Activated T-helper 9 cell treated with anti-CD3 and anti-CD28 coated beads, Interleukin-2, amount 50 U/mL, for 16 hours (primary cell): ENCODE results near the gene FGD6.
A peak's percentile ranks its signal among the peaks of the same experiment; 100 is the strongest.
"Not testable (repeated sequence)": the region's sequence is repeated elsewhere in the genome, so short reads cannot be mapped to it uniquely, and the experiment has no call there.

Experiments used
- DNase-seq: peaks from one replicate; pipeline ENCODE4 v3.0.0-alpha.2; 2020; ENCODE audit warnings: low read depth

The FGD6 gene

DNA sequence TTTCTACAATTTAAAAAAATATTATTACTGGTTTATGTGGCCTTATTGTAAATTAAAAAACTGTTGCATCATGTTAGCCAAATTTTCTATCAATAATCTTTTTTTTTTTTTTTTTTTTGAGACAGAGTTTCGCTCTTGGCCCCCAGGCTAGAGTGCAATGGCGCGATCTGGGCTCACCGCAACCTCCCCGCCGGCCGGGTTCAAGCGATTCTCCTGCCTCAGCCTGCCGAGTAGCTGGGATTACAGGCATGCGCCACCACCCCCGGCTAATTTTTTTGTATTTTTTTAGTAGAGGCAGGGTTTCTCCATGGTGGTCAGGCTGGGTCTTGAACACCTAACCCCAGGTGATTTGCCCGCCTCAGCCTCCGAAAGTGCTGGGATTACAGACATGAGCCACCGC lies 16.9 kb upstream of the FGD6 start:
- DNase-seq = not testable (repeated sequence)

DNA sequence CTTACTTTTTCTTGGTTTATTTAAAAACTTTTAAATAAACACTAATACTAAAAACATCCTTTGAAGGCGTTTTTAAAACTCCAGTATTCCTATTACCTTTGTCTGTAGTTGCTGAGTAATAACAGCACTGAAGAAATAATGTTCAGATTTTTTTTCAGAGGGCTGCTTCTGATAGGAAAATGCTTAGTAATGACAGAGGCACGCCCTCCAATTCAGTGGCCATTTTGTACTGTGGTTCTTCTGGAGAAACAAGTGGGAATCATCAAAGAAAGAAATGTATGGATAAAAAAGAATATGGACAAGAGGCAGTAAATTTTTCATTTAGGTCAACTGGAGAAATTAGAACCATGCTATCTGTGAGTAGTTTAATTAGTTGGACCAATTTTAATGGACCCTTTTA lies 13.9 kb upstream of the FGD6 start:
- DNase-seq = no peak

DNA sequence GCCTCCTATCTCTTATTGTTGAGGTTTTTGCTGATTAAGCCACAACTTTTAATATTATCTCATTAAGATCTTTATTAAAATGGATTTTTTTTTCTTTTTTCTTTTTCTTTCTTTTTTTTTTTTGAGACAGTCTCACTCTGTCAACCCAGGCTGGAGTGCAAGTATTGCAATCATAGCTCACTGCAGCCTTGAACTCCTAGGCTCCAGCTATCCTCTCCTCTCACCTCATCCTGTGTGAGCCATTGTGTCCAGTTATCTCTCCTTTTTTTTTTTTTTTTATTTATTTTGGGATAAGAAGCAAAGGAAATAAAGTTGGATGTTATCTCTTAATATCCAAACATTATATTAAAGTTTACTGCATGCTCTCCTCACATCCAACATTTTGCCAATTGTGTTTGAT lies 13.0 kb upstream of the FGD6 start:
- DNase-seq = no peak

DNA sequence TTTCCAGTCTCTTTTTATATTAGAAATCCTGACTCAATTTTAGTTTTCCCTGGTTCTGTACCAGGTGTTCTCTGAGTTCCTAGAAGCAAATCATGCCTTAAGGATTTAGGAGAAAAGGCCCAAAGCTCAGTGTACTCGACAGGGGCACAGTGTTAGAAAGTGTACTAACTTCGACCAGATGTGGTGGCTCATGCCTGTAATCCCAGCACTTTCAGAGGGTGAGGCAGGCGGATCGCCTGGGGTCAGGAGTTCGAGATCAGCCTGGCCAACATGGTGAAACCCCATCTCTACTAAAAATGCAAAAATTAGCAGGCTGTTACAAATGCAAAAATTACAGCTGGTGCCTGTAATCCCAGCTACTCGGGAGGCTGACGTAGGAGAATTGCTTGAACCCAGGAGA lies 12.4 kb upstream of the FGD6 start:
- no peak for DNase-seq

DNA sequence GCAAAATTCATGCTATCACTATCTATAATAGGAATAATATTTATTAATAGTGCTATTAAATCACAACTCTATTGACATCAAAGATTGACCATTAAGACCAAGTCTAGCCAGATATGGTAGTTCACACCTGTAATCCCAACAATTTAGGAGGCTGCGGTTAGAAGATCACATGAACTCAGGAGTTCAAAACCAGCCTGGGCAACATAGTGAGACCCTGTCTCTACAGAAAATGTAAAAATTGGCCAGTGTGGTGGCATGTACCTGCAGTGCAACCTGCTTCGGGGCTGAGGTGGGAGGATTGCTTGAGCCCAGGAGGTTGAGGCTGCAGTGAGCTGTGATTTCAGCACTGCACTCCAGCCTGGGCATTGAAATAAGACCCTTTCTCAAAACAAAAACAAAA lies 11.3 kb upstream of the FGD6 start:
- no peak for DNase-seq

DNA sequence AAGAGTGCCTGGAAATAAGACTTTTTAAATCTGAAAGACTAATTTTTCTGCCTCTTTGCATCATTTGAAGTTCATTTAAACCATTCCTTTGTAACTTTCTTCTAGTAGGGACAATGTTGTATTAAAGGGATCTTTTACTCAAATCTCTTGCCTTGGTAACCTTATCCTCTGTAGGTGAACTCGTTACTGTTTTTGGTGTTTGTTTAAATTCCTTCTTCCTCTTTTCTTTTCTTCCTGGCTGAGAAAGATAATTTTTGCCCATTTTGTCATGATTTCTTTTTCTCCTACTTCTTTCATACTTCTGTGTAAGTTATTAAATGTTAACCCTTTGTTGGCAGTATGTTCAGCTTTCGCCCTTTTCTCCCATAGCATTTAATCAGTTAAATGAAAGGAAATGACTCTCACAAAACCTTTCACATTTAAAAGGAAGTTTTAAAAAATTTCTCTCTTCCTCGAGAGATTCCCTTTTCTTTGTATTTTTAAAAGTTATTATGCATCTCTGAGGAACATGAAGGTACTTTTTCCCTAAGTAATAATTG lies 10.6 kb upstream of the FGD6 start:
- DNase-seq = no peak

DNA sequence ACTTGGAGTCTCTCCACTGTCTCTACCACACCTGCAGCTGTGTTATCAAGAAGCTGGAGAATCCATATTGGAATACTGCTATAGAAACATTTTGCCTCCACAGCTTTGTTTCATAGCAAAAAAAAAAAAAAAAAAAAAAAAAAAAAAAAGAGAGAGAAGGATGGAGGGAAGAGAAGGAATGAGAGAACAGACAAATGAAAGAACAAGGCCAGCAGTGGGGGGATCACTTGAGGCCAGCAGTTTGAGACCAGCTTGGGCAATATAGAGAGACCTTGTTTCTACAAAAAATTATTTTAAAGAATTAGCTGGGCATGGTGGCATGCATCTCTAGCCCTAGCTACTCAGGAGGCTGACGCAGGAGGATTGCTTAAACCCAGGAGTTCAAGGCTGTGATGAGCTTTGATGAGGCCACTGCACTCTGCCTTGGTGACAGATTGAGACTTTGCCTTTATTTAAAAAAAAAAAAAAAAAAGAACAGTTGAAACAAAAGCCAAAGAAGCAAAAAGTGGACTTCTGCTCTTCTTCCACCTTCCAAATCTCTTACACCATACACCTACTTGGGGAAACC lies 8.5 kb upstream of the FGD6 start:
- no peak for DNase-seq

DNA sequence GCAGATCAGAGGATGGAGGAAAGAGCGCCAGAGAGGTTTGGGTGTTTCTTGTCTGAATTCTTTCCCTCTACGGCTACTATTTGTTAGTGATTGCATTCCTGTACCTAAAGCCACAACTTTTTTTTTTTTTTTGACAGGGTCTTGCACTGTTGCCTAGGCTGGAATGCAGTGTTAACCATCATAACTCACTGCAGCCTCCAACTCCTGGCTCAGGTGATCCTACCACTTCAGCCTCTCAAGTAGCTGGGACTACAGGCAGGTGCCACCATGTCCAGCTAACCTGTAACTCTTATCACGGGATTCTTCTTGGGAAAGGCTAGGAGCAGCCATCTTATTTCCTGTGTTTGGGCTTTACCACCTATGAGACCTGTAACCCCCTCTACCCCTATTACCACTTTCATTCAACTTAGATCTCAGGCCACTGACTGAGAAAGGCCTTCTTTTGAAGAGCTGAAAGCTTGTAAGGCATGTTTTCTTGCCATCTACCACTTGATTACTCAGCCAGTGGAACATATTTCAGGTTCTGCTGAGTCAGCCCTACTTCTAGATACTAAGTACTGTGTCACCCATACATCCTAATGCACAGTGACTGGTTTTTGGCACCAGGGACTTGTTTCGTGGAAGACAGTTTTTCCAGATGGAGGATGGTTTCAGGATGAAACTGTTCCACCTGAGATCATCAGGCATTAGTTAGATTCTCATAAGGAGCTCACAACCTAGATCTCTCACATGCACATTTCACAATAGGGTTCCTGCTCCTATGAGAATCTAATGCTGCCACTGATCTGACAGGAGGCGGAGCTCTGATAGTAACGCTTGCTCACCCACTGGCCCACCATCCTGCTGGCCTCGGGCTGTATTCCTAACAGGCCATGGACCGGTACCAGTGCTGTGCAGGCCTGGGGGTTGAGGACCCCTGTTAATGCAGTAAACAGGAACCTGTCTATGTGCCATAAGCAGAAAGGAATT lies 7.2 kb upstream of the FGD6 start:
- no peak for DNase-seq

DNA sequence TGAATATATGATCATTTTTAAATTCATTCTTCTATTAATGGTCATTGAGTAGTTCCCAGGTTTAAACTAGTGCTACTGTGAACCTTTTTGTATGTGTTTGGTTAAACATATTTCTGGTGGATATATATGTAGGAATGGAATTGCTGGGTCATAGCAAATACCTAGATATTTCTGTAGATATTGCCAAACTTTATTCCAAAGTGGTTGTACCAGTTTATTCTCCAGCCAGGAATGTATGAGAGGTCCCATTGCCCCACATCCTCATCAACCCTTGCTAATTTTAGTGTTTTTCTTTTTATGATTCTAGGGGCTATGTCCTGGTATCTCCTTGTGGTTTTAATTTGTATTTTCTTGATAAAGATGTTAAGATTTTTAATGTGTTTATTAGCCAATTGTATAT lies 3.5 kb upstream of the FGD6 start:
- DNase-seq = no peak

DNA sequence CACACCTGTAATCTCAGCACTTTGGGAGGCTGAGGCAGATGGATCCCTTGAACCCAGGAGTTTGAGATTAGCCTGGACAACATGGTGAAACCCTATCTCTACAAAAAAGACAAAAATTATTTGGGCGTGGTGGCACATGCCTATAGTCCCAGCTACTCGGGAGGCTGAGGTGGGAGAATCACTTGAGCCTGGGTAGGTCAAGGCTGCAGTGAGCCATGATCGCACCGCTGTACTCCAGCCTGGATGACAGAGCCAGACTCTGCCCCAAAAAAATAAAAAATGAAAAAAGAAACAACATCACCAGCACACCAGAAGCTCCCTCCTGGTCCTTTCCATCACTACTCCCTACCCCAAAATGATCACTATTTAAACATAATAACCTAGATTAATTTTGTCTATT lies 2.9 kb upstream of the FGD6 start:
- no peak for DNase-seq

DNA sequence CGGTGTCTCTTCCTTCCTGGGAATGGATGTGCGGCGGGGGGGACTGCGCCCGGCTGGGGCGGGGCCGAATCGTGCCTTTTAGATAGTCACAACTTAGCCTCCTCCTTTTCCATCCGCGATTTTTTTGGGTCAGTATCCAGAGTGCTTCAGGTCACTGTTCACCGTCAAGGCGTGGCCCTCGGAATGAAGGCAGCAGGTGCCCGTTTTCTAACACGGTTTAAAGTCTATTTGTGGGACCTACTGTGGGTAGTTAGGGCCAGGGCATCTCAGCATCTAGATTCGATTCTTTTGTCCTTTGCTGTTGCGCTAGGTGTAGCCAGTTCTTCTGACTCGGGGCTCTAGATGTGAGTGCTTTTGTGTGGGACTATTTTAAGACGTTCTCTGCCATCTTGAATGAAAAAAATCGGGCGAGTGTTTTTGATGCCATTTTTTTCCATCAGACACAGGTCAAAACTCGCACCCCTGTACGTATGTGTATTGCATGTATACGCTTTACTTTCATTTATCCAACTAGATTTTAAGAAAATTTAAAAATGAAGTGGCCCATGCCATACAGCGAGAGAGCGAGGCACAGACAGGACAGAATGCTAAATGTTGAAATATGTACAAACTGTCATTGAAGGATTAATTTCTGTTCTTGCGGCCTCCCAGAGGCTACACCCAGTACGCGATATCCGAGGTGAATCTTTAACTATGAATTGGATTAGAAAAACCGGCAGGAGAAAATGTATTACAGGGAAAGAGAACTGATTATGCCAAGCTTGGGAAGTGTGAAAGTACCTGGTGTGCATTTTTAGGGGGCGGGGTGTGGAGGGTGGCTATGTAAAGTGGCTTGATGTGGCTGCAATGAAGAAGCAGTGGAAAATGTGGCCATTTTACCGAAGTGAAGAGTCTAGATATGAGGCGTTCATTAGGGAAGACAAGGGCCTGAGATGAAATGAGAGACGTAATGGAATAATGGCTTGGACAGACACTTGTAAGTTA lies 1.2 kb upstream of the FGD6 start:
- peak; percentile 4 for DNase-seq

DNA sequence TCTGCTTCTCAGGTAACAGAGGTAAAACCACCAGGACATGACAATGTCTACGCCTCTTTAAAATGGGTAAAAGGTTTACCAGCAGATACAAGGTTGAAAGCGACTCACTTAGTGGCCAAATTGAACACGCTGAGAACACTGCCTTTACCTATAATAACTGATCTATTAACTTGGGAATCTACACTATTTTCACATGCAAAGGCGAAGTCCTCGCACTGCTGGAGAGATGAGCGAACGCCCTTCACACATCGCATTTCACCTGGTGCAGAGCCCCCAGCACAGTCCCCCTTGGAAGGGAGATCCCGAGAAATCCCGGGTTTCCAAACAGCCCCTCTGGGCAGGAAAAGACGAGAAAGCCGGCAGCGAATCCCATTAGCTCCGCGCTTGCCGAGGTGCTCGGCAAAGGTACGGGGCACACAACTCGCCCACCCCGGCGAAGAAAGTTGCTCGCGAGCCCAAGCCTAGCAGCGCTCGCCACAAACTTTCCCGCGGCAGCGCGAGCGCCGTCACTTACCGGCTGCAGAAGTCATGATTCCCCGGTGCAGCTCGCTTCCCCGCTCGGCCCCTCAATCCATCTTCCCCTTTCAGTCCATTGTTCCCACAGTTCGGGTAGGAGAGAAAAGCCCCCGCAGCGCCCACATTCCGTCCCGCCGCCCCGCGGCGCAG lies 423 bp downstream of the FGD6 start:
- no peak for DNase-seq

DNA sequence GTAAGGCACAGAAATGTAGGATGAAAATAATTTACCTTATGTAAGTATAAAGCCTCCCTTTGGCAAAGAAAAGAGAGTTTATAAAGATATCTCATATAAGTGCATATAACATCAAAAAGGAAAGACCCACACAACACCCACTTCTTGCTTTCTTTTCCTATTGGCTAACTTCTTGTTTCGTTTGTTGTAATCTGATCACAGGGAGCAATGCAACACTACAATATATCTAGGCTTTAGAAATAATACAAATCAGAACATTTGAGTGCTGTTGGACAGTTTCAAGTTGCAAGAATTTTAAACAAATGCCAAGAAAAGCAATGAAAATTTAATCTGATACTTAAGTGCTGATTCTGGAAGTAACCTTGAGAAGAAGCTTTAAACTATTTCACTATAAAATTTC lies 1.3 kb downstream of the FGD6 start:
- no peak for DNase-seq

DNA sequence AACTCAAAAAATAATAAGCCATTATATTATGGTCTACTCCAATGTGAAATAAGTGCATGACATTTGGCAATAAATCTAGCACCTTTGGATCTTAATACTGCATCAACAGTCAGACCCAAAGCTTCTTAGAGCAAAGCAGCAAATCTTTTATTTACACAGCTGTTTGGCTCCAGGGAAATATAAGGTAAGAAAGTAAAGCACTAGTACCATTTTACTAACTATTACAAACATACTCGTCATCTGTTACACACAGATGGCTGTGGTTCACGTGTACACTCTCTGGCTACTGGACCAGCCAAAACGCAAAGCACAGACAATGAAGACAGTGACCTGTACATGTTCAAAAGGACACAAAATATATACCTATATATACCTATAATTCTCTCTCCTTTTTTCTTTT lies 2.8 kb downstream of the FGD6 start:
- no peak for DNase-seq

DNA sequence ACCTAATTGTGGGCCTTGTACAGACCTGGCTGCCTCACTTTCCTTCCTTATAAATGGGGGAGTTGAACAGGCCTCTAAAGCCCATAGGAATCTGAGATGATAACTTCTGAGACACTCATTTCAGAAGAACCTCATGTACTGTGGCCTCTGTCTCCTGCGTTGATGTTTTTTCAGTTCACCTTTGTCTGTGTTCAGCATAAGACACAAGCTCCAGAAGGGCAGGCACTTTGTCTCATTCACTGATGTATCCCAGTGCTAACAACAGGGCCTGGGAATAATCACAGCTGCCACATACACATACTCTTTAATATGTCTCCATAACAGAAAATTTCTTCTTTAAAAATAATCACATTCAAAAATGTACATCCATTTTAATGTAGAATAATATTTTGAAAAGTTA lies 3.3 kb downstream of the FGD6 start:
- no peak for DNase-seq

DNA sequence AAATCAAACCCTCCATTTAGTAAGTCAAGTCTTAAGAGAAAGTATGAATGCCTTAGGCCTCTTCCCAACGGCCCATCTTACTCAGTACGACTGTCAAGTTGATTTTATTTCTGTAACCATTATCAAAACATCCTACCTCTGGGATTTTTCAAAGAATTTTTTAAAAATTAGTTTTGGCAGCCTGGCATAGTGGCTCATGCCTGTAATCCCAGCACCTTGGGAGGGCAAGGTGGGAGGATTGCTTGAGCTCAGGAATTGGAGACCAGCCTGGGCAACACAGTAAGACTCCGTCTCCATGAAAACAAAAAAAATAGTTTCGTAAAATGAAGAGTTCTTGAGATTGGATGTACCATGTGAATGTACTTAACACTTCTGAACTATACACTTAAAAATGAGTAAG lies 4.1 kb downstream of the FGD6 start:
- no peak for DNase-seq

DNA sequence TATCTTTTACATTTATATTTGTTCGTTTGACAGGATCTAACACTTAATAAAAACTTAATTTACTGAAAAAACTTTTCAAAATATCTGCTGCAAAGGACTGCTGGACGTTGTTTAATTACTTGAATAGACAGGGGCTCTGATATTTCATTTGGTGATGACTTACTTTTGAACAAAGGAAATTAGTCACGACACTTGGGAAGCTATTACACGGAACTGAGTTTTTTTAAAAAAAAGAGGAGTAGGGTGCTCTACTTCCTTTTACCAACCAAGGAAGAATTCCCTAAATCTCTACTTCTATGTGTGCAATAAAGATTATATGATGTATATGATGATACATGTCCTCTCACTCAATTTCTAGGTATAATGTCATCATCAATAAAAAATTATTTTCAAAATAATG lies 4.7 kb downstream of the FGD6 start:
- no peak for DNase-seq

DNA sequence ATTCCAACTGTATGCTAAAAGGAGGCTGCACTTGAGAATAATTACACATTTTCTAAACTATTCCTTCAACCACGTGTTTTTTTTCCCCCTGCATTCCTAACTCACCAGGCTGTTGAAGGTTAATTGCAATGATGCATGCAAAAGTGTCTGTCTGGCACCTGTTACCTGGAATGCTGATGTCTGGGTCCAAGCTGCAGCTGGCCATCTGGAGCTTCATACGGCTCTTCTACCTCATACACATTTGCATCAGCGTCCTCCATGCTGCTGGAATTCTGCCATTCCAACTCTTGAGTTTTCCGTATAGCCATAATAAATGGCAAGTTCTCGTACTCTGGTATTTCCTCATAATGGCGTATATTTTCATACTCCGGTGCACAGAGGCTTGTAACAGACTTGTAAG lies 8.6 kb downstream of the FGD6 start:
- no peak for DNase-seq

DNA sequence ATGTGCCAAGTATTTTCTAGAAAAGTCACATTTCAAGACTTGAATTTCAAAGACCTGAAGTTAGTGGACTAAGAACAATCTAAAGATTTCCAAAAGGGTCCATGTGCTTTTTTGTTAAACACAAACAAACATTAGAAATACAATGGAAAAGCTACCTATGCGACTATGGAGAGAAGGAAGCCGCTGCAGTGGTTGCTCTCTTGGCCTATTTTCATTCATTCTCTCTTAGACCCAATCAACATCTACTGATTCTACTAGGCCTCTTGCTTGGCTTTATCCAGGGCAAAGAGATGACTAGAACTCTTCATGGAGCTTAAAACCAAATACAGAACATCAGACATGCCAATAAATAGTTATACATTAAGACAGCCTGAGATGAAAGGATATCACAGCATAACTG lies 9.9 kb downstream of the FGD6 start:
- DNase-seq = no peak

DNA sequence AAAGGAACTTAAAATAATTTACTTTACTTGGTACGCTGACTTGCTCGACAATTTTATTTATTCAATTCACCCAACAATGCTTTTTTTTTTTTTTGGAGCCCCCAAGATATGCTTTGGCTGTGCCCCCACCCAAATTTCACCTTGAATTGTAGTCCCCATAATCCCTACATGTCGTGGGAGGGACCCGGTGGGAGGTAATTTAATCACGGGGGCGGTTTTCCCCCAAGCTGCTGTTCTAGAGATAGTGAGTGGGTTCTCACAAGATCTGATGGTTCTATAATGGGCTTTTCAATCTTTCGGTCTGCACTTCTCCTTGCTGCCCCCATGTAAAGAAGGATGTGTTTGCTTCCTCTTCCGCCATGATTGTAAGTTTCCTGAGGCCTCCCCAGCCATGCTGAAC lies 10.4 kb downstream of the FGD6 start:
- no peak for DNase-seq

DNA sequence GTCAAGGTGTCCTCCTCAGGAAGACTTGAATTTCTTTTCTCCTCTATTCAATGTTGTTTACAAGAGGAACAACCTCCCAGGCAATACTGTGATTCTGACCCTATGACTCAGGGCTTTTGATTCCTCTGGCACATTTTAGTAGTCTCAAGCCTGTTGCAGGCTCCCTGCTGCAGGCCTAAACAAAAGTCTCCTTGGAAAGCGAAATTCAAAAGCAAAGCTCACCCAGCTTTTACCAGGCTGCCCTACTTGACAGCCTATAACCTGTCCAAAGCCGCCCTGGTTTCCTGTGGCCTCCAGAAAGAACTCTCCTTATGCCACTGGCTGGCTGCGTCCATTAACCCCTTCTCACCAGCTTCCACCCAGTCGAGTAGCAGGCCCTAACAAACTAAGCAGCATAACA lies 11.6 kb downstream of the FGD6 start:
- no peak for DNase-seq
